Measurements from ENCODE around the gene ZNF316.

ZNF316 gene

DNA sequence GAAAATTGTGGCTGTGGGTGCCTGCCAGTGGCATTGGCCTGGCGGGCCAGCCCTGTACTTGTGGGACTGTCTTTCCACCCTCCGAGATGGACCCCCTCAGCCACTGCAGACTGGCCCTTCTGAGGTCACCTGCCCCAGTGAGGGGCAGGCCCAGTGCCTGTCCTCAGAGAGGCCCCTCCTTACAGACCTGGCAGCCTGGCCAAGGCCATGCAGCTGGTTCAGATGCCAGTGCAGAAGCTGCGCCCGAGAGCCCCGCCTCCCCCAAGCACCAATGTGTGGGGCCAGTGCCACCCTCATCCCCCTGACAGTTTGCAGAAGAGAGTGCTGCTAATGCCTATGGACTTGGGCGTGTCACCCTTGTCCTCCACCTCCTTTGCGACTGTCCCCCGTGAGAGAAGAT is 10.0 kb downstream of the ZNF316 start:
- in situ Hi-C loops (cut with HindIII; ENCODE audit: low pct_ligation_motif_present, low sequenced_read_pairs): no loop called here
- H3K27me3 ChIP-seq (replicated peaks): no peaks in the 10 kb centered on the region
- H3K36me3 ChIP-seq (replicated peaks): peaks cover 37% of the 10 kb centered on the region
- H3K4me3 ChIP-seq (ENCODE audit: low read depth, low read length): no peak overlapping the region
- TF ChIP-seq, protein P1, sequence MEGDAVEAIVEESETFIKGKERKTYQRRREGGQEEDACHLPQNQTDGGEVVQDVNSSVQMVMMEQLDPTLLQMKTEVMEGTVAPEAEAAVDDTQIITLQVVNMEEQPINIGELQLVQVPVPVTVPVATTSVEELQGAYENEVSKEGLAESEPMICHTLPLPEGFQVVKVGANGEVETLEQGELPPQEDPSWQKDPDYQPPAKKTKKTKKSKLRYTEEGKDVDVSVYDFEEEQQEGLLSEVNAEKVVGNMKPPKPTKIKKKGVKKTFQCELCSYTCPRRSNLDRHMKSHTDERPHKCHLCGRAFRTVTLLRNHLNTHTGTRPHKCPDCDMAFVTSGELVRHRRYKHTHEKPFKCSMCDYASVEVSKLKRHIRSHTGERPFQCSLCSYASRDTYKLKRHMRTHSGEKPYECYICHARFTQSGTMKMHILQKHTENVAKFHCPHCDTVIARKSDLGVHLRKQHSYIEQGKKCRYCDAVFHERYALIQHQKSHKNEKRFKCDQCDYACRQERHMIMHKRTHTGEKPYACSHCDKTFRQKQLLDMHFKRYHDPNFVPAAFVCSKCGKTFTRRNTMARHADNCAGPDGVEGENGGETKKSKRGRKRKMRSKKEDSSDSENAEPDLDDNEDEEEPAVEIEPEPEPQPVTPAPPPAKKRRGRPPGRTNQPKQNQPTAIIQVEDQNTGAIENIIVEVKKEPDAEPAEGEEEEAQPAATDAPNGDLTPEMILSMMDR (IDR thresholded peaks at IDR 0.05; ENCODE audit: low read depth, low read length, missing control alignments): no peak
- no peak overlapping the region for H3K27ac ChIP-seq
- no peak for DNase-seq

DNA sequence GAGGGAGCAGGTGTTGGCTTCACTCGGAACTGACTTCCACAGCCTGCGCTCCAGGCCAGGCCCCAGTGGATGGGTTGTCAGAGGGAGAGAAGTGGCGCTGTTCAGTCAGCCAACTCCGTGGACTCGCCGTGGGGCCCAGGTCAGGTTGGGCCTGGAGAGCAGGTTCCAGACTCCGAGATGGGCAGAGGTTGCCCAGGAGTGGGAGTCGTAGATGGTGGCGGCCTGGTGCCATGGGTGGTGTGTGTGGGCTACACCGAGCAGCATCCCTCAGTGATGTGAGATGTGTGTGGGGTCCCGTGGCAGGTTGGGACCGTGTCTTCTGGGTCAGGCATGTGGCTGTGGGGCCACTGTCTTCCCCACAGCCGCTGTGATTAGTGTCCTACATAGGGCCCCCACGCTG is 10.4 kb downstream of the ZNF316 start:
- no peak overlapping the region for H3K4me3 ChIP-seq (ENCODE audit: low read depth, low read length)
- no peak overlapping the region for H3K27ac ChIP-seq
- in situ Hi-C loops (cut with HindIII; ENCODE audit: low pct_ligation_motif_present, low sequenced_read_pairs): no loop called here
- TF ChIP-seq, protein P1 (IDR thresholded peaks at IDR 0.05; ENCODE audit: low read depth, low read length, missing control alignments): no peak
- DNase-seq: no peak
- peaks cover 37% of the 10 kb centered on the region for H3K36me3 ChIP-seq (replicated peaks)
- H3K27me3 ChIP-seq (replicated peaks): no peaks in the 10 kb centered on the region

GRCh38 chr7:6648066-6648814 is 11.1 kb downstream of the ZNF316 start:
- no peak for DNase-seq
- in situ Hi-C loops (cut with HindIII; ENCODE audit: low pct_ligation_motif_present, low sequenced_read_pairs): no loop called here
- peaks cover 36% of the 10 kb centered on the region for H3K36me3 ChIP-seq (replicated peaks)
- H3K4me3 ChIP-seq (ENCODE audit: low read depth, low read length): no peak overlapping the region
- H3K27me3 ChIP-seq (replicated peaks): no peaks in the 10 kb centered on the region
- H3K27ac ChIP-seq: no peak overlapping the region
- TF ChIP-seq, protein P1 (IDR thresholded peaks at IDR 0.05; ENCODE audit: low read depth, low read length, missing control alignments): no peak

DNA sequence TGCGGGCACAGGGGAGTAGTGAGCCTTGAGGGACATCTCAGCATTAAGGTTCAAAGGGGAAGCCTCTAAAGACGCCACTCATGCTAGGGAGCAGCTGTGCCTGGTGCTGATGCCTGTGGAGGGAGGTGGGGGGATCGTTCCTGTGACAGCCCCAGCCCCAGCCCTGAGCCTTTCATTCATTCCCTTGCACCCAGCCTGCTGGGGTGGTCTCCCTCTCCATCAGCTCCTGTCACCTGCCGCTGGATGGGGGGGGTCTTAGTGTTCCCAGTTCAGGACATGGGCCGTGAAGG is 11.6 kb downstream of the ZNF316 start:
- Histone ChIP-seq H3K27me3 (replicated peaks) (no peaks in the 10 kb centered on the region), H3K4me3 (ENCODE audit: low read depth, low read length) (no peak overlapping the region), H3K27ac (no peak overlapping the region), H3K36me3 (replicated peaks) (peaks cover 38% of the 10 kb centered on the region)
- TF ChIP-seq, protein P1 (IDR thresholded peaks at IDR 0.05; ENCODE audit: low read depth, low read length, missing control alignments): no peak
- in situ Hi-C loops (cut with HindIII; ENCODE audit: low pct_ligation_motif_present, low sequenced_read_pairs): no loop called here
- DNase-seq: no peak

DNA sequence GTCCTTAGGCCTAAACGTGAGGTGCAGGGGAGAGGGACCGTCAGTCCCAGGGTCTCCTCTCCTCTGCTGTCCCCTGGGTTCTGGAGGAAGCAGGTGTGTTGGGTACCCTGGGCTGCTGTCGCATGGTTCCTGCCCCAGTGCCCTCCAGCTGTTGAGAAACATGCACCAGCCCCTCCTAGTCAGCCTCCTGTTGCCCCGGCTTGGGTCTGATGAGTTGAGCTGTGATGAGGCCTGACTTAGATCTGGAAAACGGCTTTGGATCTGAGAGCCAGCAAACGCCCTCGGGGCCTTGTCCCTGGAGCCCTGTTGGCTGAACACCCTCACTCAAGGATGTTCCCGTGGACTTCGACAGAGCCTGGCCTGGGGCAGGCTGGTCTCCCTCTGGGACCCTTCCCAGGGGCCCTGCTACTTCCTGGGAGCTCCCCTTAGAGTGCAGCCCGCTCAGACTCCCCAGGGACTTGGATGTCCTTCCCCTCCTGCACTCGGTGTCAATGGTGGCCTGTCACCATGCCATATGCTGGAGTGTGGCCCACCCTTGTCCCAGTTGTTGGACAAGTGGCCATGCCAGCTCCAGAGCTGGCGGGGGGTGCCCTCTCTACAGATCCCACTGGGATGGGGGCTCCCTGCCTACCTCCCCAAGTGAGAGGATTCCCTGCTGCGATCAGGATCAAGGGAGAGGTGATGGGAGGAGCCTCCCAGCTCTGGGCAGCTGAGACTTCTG is 12.3 kb downstream of the ZNF316 start:
- H3K27me3 ChIP-seq (replicated peaks): no peaks in the 10 kb centered on the region
- no peak for DNase-seq
- H3K36me3 ChIP-seq (replicated peaks): peaks cover 42% of the 10 kb centered on the region
- H3K27ac ChIP-seq: no peak overlapping the region
- TF ChIP-seq, protein P1 (IDR thresholded peaks at IDR 0.05; ENCODE audit: low read depth, low read length, missing control alignments): no peak
- H3K4me3 ChIP-seq (ENCODE audit: low read depth, low read length): no peak overlapping the region
- in situ Hi-C loops (cut with HindIII; ENCODE audit: low pct_ligation_motif_present, low sequenced_read_pairs): no loop called here
